Measurements from ENCODE around the gene ING5.
"Not testable (repeated sequence)": the region's sequence is repeated elsewhere in the genome, so short reads cannot be mapped to it uniquely, and the experiment has no call there.

The ING5 gene

GRCh38 chr2:241753493-241753892 lies 51.7 kb downstream of the ING5 start:
- no peaks in the 10 kb centered on the region for H3K4me1 ChIP-seq (ENCODE audit: control insufficient read depth, insufficient read depth, low read length)
- H3K27me3 ChIP-seq (replicated peaks; ENCODE audit: control insufficient read depth, insufficient read depth, low read length): no peaks in the 10 kb centered on the region
- DNase-seq (ENCODE audit: low read depth): no peak
- no peak overlapping the region for H3K9ac ChIP-seq (ENCODE audit: low read length)
- H3K4me3 ChIP-seq (ENCODE audit: low read length): no peak overlapping the region
- no peaks in the 10 kb centered on the region for H3K9me3 ChIP-seq (ENCODE audit: control insufficient read depth, low read length)
- H3K36me3 ChIP-seq (ENCODE audit: control insufficient read depth, insufficient read depth, low read length, severe bottlenecking): peaks cover 75% of the 10 kb centered on the region

- Histone ChIP-seq H3K27me3 (replicated peaks; ENCODE audit: control insufficient read depth, insufficient read depth, low read length) (no peaks in the 10 kb centered on the region), H3K36me3 (ENCODE audit: control insufficient read depth, insufficient read depth, low read length, severe bottlenecking) (peaks cover 74% of the 10 kb centered on the region), H3K9ac (ENCODE audit: low read length) (no peak overlapping the region), H3K9me3 (ENCODE audit: control insufficient read depth, low read length) (no peaks in the 10 kb centered on the region), H3K4me3 (ENCODE audit: low read length) (no peak overlapping the region), H3K4me1 (ENCODE audit: control insufficient read depth, insufficient read depth, low read length) (no peaks in the 10 kb centered on the region)
- DNase-seq (ENCODE audit: low read depth): no peak
Measured at GRCh38 chr2:241754042-241754441, 52.2 kb downstream of the ING5 start.

- Histone ChIP-seq H3K9me3 (ENCODE audit: control insufficient read depth, low read length) (no peaks in the 10 kb centered on the region), H3K9ac (ENCODE audit: low read length) (no peak overlapping the region), H3K4me1 (ENCODE audit: control insufficient read depth, insufficient read depth, low read length) (no peaks in the 10 kb centered on the region), H3K27me3 (replicated peaks; ENCODE audit: control insufficient read depth, insufficient read depth, low read length) (no peaks in the 10 kb centered on the region), H3K36me3 (ENCODE audit: control insufficient read depth, insufficient read depth, low read length, severe bottlenecking) (peaks cover 71% of the 10 kb centered on the region), H3K4me3 (ENCODE audit: low read length) (no peak overlapping the region)
- DNase-seq (ENCODE audit: low read depth): no peak
Measured at GRCh38 chr2:241755166-241755565, 53.3 kb downstream of the ING5 start.

GRCh38 chr2:241755777-241756176 lies 53.9 kb downstream of the ING5 start:
- peaks cover 77% of the 10 kb centered on the region for H3K36me3 ChIP-seq (ENCODE audit: control insufficient read depth, insufficient read depth, low read length, severe bottlenecking)
- no peak overlapping the region for H3K4me3 ChIP-seq (ENCODE audit: low read length)
- no peaks in the 10 kb centered on the region for H3K9me3 ChIP-seq (ENCODE audit: control insufficient read depth, low read length)
- DNase-seq (ENCODE audit: low read depth): no peak
- no peak overlapping the region for H3K9ac ChIP-seq (ENCODE audit: low read length)
- no peaks in the 10 kb centered on the region for H3K4me1 ChIP-seq (ENCODE audit: control insufficient read depth, insufficient read depth, low read length)
- H3K27me3 ChIP-seq (replicated peaks; ENCODE audit: control insufficient read depth, insufficient read depth, low read length): no peaks in the 10 kb centered on the region

- no peaks in the 10 kb centered on the region for H3K9me3 ChIP-seq (ENCODE audit: control insufficient read depth, low read length)
- DNase-seq (ENCODE audit: low read depth): no peak
- no peak overlapping the region for H3K9ac ChIP-seq (ENCODE audit: low read length)
- H3K36me3 ChIP-seq (ENCODE audit: control insufficient read depth, insufficient read depth, low read length, severe bottlenecking): peaks cover 60% of the 10 kb centered on the region
- H3K4me3 ChIP-seq (ENCODE audit: low read length): no peak overlapping the region
- no peaks in the 10 kb centered on the region for H3K27me3 ChIP-seq (replicated peaks; ENCODE audit: control insufficient read depth, insufficient read depth, low read length)
- H3K4me1 ChIP-seq (ENCODE audit: control insufficient read depth, insufficient read depth, low read length): no peaks in the 10 kb centered on the region
Measured at GRCh38 chr2:241759067-241759807, 57.4 kb downstream of the ING5 start.

- peaks cover 55% of the 10 kb centered on the region for H3K36me3 ChIP-seq (ENCODE audit: control insufficient read depth, insufficient read depth, low read length, severe bottlenecking)
- H3K9ac ChIP-seq (ENCODE audit: low read length); H3K4me1 ChIP-seq (ENCODE audit: control insufficient read depth, insufficient read depth, low read length); H3K9me3 ChIP-seq (ENCODE audit: control insufficient read depth, low read length); DNase-seq (ENCODE audit: low read depth); H3K27me3 ChIP-seq (replicated peaks; ENCODE audit: control insufficient read depth, insufficient read depth, low read length); H3K4me3 ChIP-seq (ENCODE audit: low read length): not testable (repeated sequence)
Measured at GRCh38 chr2:241759893-241760292, 58.1 kb downstream of the ING5 start.

GRCh38 chr2:241760301-241760771 lies 58.5 kb downstream of the ING5 start:
- H3K4me3 ChIP-seq (ENCODE audit: low read length): no peak overlapping the region
- H3K4me1 ChIP-seq (ENCODE audit: control insufficient read depth, insufficient read depth, low read length): no peaks in the 10 kb centered on the region
- H3K27me3 ChIP-seq (replicated peaks; ENCODE audit: control insufficient read depth, insufficient read depth, low read length): no peaks in the 10 kb centered on the region
- no peak for DNase-seq (ENCODE audit: low read depth)
- peaks cover 53% of the 10 kb centered on the region for H3K36me3 ChIP-seq (ENCODE audit: control insufficient read depth, insufficient read depth, low read length, severe bottlenecking)
- H3K9ac ChIP-seq (ENCODE audit: low read length): no peak overlapping the region
- no peaks in the 10 kb centered on the region for H3K9me3 ChIP-seq (ENCODE audit: control insufficient read depth, low read length)

GRCh38 chr2:241762321-241762932 lies 60.6 kb downstream of the ING5 start:
- Histone ChIP-seq H3K4me1 (ENCODE audit: control insufficient read depth, insufficient read depth, low read length) (no peaks in the 10 kb centered on the region), H3K4me3 (ENCODE audit: low read length) (no peak overlapping the region), H3K9me3 (ENCODE audit: control insufficient read depth, low read length) (no peaks in the 10 kb centered on the region), H3K36me3 (ENCODE audit: control insufficient read depth, insufficient read depth, low read length, severe bottlenecking) (peaks cover 34% of the 10 kb centered on the region), H3K27me3 (replicated peaks; ENCODE audit: control insufficient read depth, insufficient read depth, low read length) (no peaks in the 10 kb centered on the region), H3K9ac (ENCODE audit: low read length) (no peak overlapping the region)
- DNase-seq (ENCODE audit: low read depth): no peak

GRCh38 chr2:241762933-241763369 lies 61.1 kb downstream of the ING5 start:
- Histone ChIP-seq H3K36me3 (ENCODE audit: control insufficient read depth, insufficient read depth, low read length, severe bottlenecking) (peaks cover 29% of the 10 kb centered on the region), H3K27me3 (replicated peaks; ENCODE audit: control insufficient read depth, insufficient read depth, low read length) (no peaks in the 10 kb centered on the region), H3K4me1 (ENCODE audit: control insufficient read depth, insufficient read depth, low read length) (no peaks in the 10 kb centered on the region), H3K9ac (ENCODE audit: low read length) (no peak overlapping the region), H3K9me3 (ENCODE audit: control insufficient read depth, low read length) (no peaks in the 10 kb centered on the region), H3K4me3 (ENCODE audit: low read length) (no peak overlapping the region)
- DNase-seq (ENCODE audit: low read depth): no peak

GRCh38 chr2:241763551-241764274 lies 61.9 kb downstream of the ING5 start:
- Histone ChIP-seq H3K36me3 (ENCODE audit: control insufficient read depth, insufficient read depth, low read length, severe bottlenecking) (peaks cover 27% of the 10 kb centered on the region), H3K4me3 (ENCODE audit: low read length) (no peak overlapping the region), H3K27me3 (replicated peaks; ENCODE audit: control insufficient read depth, insufficient read depth, low read length) (no peaks in the 10 kb centered on the region), H3K9me3 (ENCODE audit: control insufficient read depth, low read length) (no peaks in the 10 kb centered on the region), H3K9ac (ENCODE audit: low read length) (no peak overlapping the region), H3K4me1 (ENCODE audit: control insufficient read depth, insufficient read depth, low read length) (no peaks in the 10 kb centered on the region)
- no peak for DNase-seq (ENCODE audit: low read depth)
